ENCODE data around the gene EPGN.
"Not testable (repeated sequence)": the region's sequence is repeated elsewhere in the genome, so short reads cannot be mapped to it uniquely, and the experiment has no call there.

The EPGN gene

DNA sequence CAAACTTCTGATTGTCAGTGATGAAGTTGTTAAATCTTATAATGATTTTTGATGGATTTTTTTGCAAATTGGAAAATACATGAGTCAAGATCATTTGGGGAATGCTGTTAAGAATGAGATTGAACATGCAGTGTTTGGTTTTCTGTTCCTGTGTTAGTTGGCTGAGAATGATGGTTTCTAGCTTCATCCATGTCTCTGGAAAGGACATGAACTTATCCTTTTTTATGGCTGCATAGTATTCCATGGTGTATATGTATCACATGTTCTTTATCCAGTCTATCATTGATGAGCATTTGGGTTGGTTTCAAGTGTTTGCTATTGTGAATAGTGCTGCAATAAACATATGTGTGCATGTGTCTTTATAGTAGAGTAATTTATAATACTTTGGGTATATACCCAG lies 32.2 kb downstream of the EPGN start:
- not testable (repeated sequence) for DNase-seq (ENCODE audit: low spot score)

DNA sequence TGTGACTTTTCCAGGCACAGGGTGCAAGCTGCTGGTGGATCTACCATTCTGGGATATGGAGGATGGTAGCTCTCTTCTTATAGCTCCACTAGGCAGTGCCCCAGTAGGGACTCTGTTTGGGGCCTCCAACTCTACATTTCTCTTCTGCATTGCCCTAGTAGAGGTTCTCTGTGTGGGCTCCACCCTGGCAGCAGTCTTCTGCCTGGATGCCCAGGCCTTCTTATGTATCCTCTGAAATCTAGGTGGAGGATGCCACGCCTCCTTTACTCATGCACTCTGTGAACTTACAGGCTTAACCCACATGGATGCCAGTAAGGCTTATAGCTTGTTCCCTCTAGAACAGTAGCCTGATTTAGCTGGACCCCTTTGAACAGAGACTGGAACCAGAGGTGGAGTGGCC lies 35.8 kb downstream of the EPGN start:
- no peak for DNase-seq (ENCODE audit: low spot score)

DNA sequence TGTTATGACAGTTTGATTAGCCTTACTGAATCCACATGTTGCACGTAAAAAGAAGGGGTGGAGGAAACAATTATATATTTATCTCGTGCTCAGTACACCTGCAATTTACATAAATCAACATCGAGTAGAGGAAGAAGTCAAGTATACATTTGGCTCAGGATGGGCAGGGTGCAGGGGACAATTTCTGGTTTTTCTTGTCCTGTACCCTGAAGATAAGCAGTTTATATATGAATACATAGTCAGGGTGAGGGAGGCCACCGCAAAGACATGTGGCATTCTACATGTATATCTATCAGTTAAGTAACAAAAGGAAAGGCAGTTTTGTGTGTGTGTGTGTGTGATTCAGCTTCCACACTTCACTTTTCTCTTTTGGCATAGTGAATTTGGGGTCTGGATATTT lies 45.6 kb downstream of the EPGN start:
- no peak for DNase-seq (ENCODE audit: low spot score)

DNA sequence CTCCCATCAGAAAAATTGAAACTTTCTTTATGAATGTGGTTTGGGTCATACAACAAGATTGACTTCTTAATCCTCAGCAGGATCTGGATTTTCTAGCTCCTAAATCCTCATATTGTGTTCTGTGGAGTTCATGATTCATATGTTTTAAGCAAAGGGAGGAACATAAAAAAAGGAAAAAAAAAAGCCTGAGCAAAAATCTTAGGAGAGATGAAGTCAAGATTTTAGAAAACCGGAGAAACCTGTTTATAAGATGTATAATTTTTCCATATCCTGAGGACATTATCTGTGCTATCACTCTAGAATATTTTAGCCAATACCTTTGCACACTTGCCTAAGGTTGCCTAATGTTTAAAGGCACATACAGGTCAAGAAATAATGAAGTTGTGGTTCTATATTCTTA lies 49.7 kb downstream of the EPGN start:
- DNase-seq (ENCODE audit: low spot score) = no peak

DNA sequence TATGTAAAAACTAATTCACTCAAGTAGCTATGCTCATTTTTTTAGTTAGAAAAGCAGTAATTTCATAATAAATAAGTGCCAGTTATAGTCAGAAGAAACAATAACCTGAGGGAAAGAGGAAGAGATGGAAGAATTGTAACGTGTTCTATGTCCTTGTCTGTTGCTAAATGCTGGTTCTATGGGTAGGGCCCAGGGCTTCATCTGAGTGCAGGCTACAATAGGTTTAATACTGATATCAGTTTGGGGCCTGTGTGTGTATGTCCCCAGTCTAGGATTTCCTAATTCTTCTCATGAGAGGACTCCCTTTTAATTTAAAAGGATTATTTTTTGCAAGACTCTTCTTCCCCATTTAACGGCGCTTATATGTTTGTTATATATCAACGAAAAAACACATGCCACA lies 53.4 kb downstream of the EPGN start:
- no peak for DNase-seq (ENCODE audit: low spot score)

DNA sequence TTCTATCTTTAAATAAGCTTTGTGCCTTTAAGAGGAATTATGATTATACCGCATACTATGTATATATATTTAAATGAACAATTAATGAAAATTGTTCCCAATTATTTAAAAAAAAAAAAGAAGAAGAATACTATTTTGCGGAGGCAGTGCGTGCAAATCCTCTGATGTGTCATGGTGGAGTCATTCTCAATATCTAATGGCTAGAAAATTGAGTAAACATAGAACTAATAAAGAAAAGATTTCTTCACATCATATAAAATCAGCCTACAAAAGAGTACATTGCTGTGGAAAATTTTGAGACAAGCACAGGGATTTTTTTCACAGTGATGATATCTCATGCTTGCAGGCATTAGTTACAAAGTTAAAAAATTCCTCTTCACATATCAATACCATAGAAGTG lies 54.1 kb downstream of the EPGN start:
- DNase-seq (ENCODE audit: low spot score) = no peak

DNA sequence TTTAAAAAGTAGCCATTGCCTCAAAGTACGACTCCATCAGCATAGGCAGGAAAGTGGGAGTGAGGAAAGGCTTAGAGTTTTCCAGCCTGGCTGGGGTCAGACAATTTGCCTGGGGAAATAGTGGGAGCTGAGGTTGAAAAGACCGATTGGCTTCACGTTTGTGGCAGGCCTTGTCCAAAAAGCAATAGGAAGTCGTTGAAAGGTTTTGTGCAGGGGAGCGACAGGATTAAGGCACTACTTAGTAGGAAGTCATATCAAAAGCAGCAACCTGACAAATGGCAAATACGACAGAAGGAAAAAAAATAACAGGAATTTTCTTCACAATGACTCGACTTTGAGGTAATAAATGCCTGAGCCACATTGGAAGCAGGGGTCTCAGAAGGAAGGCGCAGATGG lies 56.0 kb downstream of the EPGN start:
- DNase-seq (ENCODE audit: low spot score) = no peak

DNA sequence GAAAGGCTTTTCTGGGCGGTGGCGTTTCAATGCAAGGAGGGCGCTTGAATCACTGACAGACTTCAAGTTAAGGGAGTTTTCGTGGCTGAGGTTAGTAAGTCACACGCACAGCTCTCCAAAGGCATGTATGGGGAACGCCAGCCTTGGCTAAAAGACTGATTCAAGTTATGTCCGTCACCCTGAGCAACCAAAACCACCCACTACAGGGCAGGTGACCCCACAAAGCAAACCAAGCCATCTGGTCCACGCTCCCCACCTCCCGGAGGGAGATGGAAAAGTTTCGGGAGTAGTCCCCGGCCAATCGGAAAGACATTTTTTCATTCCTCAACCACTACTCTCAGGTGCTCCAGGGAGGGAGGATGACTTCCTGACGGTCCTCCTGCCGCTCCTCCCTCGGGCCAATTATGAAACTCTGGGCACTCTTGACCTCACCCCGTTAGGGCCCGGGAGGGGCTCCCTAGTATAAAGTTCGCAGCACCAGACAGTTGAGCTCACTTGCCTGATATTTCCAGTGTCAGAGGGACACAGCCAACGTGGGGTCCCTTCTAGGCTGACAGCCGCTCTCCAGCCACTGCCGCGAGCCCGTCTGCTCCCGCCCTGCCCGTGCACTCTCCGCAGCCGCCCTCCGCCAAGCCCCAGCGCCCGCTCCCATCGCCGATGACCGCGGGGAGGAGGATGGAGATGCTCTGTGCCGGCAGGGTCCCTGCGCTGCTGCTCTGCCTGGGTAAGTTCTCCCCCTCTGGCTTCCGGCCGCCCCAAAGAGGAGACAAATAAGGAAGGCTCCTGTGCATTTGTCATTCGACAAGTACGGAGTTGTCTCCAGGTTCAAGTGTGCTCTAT lies 56.6 kb downstream of the EPGN start, which contains the start of gene EREG:
EREG (plus strand) TSS at position 494 of the 840 bp plus-strand sequence; CDS start at position 658, 164 bp downstream.
- peak; percentile 4 for DNase-seq (ENCODE audit: low spot score)

DNA sequence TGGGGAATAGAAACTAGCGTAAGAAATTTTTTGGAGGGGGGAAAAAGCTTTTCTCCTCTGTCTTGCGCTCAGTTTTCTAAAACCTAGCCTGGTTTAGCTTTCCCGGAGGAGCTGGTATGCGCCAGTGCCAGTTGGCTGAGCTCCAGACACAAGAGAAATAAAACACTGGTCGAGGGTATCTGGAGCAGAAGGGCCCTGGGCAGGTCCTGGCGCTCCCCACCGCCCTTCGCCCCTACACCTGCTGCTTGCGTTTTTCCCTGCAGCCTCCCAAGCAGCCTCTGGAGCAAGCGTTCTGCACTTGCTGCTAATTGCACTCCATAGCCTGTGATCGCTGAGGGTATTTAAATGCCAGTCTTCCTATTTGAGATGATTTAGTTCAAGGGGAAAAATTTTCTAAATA lies 57.5 kb downstream of the EPGN start:
- DNase-seq (ENCODE audit: low spot score) = no peak

Data from CD4-positive, alpha-beta T cell treated with Interleukin-2 at 100 ng/mL for 4 hours (primary cell).